HEK293T (cell line): ENCODE measurements around the gene CLEC16A.

ENCODE experiments used
- FOXA1 ChIP-seq: fragments of 450-650 bp; IDR thresholded peaks from 2 replicates; pipeline ENCODE4 v1.6.1; 2016; ENCODE audit warnings: mild to moderate bottlenecking
- FOXK2 ChIP-seq: fragments of 450-650 bp; IDR thresholded peaks from 2 replicates; pipeline ENCODE4 v1.6.1; 2016; ENCODE audit warnings: mild to moderate bottlenecking
- NFRKB ChIP-seq: fragments of 450-650 bp; IDR thresholded peaks from 2 replicates; pipeline ENCODE4 v1.6.1; 2016; ENCODE audit warnings: mild to moderate bottlenecking, moderate library complexity

DNA sequence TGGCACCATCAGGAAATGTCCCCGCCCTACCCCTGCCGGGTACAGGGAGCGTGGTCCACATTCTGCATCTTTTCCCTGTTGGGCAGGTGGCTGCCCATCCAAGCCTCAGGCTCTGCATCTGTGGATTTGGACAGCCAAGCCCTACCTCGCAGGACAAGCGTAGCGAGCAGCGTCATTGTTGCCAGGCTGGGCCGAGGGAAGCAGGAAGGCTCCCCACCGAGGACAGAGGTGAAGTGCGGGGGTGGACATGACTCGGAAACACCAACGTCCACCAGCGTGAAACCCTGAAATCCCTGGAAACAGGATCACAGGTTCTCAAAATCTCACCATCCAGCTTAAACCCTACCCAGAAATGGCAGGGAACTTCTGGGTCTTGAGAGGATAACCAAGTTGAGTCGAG, 238.0 kb downstream of the CLEC16A start:
- TF ChIP-seq FOXK2 (no peak), NFRKB (no peak), FOXA1 (no peak)
